Ectodermal cell (in vitro differentiated cells): ENCODE data around the gene SKA2.

ENCODE experiments used
- H3K27ac ChIP-seq: 2 replicates; pipeline ENCODE4 v1.7.0; 2013; ENCODE audit warnings: mild to moderate bottlenecking, low read depth, low read length; ENCODE audit not compliant: insufficient read depth, poor library complexity, severe bottlenecking
- H3K27me3 ChIP-seq: 2 replicates; pipeline ENCODE4 v1.7.0; 2013; ENCODE audit warnings: mild to moderate bottlenecking, low read length; ENCODE audit not compliant: insufficient read depth, control insufficient read depth, poor library complexity, severe bottlenecking
- H3K36me3 ChIP-seq: one replicate; pipeline ENCODE4 v1.7.0; 2013; ENCODE audit warnings: low read length; ENCODE audit not compliant: control insufficient read depth, insufficient read depth
- H3K4me1 ChIP-seq: one replicate; pipeline ENCODE4 v1.7.0; 2013; ENCODE audit warnings: low read length; ENCODE audit not compliant: control insufficient read depth, insufficient read depth
- H3K4me3 ChIP-seq: 2 replicates; pipeline ENCODE4 v1.7.0; 2013; ENCODE audit warnings: low read depth, low read length, control low read depth; ENCODE audit not compliant: insufficient read depth
- H3K9me3 ChIP-seq: 2 replicates; pipeline ENCODE4 v1.7.0; 2013; ENCODE audit warnings: mild to moderate bottlenecking, low read length, moderate library complexity; ENCODE audit not compliant: control insufficient read depth
- WGBS, 2 experiments: methylation state at CpG; one replicate each; pipeline ENCODE4 v1.1.7; 2013; ENCODE audit warnings: missing lambda C conversion rate in 2 of 2; 5-methylcytosine and 5-hydroxymethylcytosine counted together

The SKA2 gene

DNA sequence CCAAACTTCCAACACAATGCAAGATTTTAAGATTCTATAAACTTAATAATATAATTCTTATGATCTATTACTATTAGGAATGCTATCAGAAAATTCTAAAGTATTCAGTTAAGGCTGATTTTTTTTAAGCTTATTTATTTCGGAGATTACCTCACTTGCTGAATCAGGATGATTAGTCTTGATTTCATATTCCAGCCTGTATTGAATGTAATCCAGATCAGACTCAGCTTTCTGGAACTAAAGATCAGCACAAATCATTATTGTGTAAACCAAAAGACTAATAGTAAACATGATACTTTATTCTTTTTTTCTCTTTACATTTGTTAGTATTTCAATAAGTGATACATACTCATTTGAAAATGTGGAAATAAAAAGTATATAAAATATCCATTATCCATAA is 23.9 kb downstream of the SKA2 start:
- peaks cover 8% of the 10 kb centered on the region for H3K36me3 ChIP-seq
- no peak overlapping the region for H3K4me3 ChIP-seq
- no peak overlapping the region for H3K27ac ChIP-seq
- 100% methylated on average over 1 of the region's 1 CpG for WGBS, 2 experiments
- H3K4me1 ChIP-seq: no peaks in the 10 kb centered on the region
- no peaks in the 10 kb centered on the region for H3K9me3 ChIP-seq
- H3K27me3 ChIP-seq: no peaks in the 10 kb centered on the region

DNA sequence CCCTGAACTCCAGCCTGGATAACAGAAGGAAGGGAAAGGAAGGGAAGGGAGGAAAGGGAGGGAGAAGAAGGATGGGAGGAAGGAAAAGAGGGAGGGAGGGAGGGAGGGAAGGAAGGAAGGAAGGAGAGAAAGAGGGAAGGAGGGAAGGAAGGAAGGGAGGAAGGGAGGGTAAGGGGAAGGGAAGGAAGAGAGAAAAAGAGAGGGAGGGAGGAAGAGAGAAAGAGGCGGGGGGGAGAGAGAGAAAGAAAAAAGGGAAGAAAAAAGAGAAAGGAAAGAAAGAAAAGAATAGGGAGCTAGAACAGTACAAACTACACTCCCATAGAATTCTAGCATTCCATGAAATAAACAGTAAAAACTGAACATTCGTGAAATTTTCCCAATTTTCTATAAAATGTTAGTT is 25.2 kb downstream of the SKA2 start:
- Histone ChIP-seq H3K9me3 (no peaks in the 10 kb centered on the region), H3K27me3 (no peaks in the 10 kb centered on the region), H3K4me3 (no peak overlapping the region), H3K4me1 (no peaks in the 10 kb centered on the region), H3K27ac (no peak overlapping the region), H3K36me3 (peaks cover 8% of the 10 kb centered on the region)
- 80 to 93% methylated on average over 1 to 2 of the region's 2 CpGs for WGBS, 2 experiments

DNA sequence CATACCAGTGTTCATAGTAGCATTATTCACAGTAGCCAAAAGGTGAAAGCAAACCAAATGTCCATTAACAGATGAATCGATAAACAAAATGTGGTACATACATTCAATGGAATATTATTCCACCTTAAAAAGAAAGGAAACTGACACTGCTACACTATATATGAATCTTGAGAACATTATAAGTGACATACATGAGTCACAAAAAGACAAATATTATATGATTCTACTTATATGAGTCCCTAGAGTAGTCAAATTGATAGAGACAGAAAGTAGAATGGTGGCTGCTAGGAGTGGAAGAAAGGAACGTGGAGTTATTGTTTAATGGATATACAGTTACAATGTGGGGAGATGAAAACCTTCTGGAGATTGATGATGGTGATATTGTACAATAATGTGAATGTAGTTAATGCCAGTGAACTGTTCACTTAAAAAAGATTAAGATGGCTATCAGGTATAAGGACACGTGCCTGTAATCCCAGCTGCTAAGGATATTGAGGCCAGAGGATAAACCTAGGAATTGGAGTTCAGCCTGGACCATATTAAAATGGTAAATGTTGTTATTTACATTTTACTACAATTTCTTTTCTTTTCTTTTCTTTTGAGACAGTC is 28.1 kb downstream of the SKA2 start:
- no peak overlapping the region for H3K27ac ChIP-seq
- H3K4me1 ChIP-seq: no peaks in the 10 kb centered on the region
- no peak overlapping the region for H3K4me3 ChIP-seq
- H3K27me3 ChIP-seq: no peaks in the 10 kb centered on the region
- H3K9me3 ChIP-seq: no peaks in the 10 kb centered on the region
- 75 to 76% methylated on average over 2 to 3 of the region's 3 CpGs for WGBS, 2 experiments
- peaks cover 9% of the 10 kb centered on the region for H3K36me3 ChIP-seq

DNA sequence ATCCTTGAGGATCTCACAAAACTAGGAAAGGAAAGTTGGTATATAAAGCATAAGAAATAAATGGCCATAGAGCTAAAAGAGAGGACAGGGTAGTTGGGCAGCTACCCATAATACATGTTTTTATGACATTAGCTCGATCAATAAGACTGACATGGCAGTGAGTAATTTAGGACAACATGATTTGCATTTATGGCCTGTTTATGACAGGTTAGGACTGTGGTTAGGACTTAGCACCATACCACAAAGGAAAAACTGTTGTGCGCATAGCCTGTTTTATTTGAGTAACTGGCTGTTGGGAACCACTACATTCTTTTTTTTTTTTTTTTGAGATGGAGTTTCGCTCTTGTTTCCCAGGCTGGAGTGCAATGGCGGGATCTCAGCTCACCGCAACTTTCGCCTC is 30.3 kb downstream of the SKA2 start:
- Histone ChIP-seq H3K4me3 (no peak overlapping the region), H3K9me3 (no peaks in the 10 kb centered on the region)
- 89 to 91% methylated on average over 6 of the region's 6 CpGs for WGBS, 2 experiments

DNA sequence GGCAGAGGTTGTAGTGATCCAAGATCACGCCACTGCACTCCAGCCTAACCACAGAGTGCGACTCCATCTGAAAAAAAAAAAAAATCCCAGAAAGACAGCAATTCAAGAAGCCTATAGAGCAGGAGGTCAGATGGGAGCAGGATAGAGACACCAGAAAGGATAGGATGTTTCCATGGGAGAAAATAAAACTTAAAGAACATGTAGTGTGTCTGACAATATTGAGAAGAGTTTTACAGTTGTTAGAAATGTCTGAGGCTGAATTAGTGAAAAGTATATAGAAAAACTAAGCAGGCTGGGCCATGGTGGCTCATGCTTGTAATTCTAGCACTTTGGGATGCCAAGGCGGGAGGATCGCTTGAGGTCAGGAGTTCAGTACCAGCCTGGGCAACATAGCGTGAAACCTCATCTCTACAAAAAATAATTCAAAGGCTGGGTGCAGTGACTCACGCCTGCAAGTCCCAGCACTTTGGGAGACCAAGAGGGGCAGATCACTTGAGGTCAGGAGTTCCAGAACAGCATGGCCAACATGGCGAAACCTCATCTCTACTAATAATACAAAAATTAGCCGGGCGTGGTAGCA is 33.0 kb downstream of the SKA2 start:
- no peaks in the 10 kb centered on the region for H3K9me3 ChIP-seq

More for the DNA sequence above, 30.3 kb downstream of the SKA2 start:
- Histone ChIP-seq H3K4me1 (no peaks in the 10 kb centered on the region), H3K36me3 (peaks cover 11% of the 10 kb centered on the region), H3K27ac (no peak overlapping the region), H3K27me3 (no peaks in the 10 kb centered on the region)

DNA sequence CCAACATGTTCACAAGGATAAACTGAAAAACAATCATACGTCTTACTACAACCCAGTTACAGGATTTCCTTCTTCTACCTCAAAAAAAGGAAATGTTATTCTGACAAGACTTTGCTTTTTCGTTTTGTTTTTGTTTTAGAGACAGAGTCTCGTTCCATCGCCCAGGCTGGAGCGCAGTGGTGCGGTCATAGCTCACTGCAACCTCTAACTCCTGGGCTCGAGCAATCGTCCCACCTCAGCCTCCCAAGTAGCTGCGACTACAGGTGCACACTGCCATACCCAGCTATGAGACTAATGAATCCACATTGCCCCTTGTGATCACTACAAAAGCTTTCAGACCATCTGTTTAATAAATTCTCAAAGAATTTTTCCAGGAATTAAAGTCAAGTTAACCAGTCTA is 39.5 kb downstream of the SKA2 start:
- Histone ChIP-seq H3K27ac (no peak overlapping the region), H3K27me3 (no peaks in the 10 kb centered on the region), H3K4me1 (no peaks in the 10 kb centered on the region), H3K36me3 (peaks cover 24% of the 10 kb centered on the region), H3K9me3 (no peaks in the 10 kb centered on the region), H3K4me3 (no peak overlapping the region)
- 94 to 95% methylated on average over 9 of the region's 9 CpGs for WGBS, 2 experiments

More for the DNA sequence above, 33.0 kb downstream of the SKA2 start:
- H3K27me3 ChIP-seq: no peaks in the 10 kb centered on the region
- H3K4me3 ChIP-seq: no peak overlapping the region
- no peak overlapping the region for H3K27ac ChIP-seq
- no peaks in the 10 kb centered on the region for H3K4me1 ChIP-seq
- H3K36me3 ChIP-seq: peaks cover 12% of the 10 kb centered on the region
- WGBS, 2 experiments: 95 to 96% methylated on average over 8 to 9 of the region's 9 CpGs

DNA sequence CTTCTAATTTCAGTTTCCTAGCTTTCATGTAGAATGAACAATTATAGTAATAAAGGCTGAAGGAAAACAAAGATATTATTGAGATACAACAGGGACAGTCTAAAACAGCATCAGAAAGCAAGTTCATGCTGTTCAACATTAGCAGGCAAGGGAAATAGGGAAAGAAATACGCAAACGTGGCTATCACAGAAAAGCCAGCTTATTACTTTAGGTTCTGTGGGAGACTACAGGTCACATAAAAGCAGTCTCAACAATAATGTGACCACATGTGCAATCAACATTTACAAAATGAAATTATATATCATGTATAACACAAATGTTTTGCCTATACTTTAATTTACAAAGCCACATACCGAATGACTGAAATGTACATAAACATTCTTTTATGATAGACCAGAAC is 43.4 kb downstream of the SKA2 start:
- WGBS, 2 experiments: 89 to 93% methylated on average over 2 to 3 of the region's 3 CpGs
- Histone ChIP-seq H3K4me3 (no peak overlapping the region), H3K4me1 (no peaks in the 10 kb centered on the region), H3K9me3 (no peaks in the 10 kb centered on the region), H3K27me3 (no peaks in the 10 kb centered on the region), H3K27ac (no peak overlapping the region), H3K36me3 (peaks cover 11% of the 10 kb centered on the region)

DNA sequence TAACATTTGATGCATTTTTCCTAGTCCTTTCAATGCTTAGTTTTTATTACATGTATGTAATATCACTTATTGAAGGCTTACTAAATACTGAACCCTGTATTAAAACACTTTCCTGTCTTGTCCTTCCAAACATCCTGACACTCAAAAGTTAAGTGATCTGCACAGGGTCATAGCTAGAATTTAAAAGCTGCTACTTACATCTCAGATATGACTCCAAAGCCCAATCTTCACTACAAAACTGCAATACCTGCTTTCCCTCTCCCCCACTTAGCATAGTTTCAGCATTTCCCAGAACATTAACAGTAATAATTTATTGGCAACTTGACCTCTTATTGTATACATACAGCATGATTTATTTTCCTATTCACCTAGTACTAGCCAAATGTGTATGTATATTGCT is 44.0 kb downstream of the SKA2 start:
- peaks cover 9% of the 10 kb centered on the region for H3K36me3 ChIP-seq
- H3K27me3 ChIP-seq: no peaks in the 10 kb centered on the region
- H3K4me3 ChIP-seq: no peak overlapping the region
- H3K9me3 ChIP-seq: no peaks in the 10 kb centered on the region
- H3K4me1 ChIP-seq: no peaks in the 10 kb centered on the region
- H3K27ac ChIP-seq: no peak overlapping the region

DNA sequence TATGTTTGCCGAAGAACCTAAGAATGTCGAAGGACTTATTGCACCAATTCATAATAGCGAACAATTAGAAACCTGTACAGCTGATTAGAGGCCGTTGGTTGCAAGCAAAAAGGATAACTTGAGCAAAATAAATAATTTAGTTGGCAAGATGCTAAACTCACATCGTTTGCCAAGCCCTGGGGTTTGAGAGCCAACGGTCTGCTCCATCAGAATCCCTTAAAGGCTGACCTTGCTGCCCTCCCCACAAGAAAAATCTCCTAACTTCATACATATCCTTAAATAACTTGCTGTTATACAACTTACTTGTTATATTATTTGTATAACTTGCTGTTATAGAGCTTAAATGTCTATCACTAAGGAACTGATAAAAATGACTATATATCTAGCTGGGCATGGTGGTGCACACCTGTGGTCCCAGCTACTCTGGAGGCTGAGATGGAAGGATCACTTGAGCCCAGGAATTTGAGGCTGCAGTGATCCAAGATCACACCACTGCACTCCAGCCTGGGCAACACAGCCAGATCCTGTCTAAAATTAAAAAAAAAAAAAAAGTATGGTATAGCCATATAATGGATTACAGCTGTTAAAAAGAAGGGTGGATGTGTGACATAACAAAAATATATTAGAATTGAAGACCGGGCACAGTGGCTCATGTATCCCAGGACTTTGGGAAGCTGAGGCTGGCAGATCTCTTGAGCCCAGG is 46.4 kb downstream of the SKA2 start:
- Histone ChIP-seq H3K4me3 (no peak overlapping the region), H3K27me3 (no peaks in the 10 kb centered on the region), H3K36me3 (no peaks in the 10 kb centered on the region), H3K9me3 (no peaks in the 10 kb centered on the region), H3K27ac (no peak overlapping the region), H3K4me1 (no peaks in the 10 kb centered on the region)
- WGBS, 2 experiments: 93 to 98% methylated on average over 7 of the region's 7 CpGs

DNA sequence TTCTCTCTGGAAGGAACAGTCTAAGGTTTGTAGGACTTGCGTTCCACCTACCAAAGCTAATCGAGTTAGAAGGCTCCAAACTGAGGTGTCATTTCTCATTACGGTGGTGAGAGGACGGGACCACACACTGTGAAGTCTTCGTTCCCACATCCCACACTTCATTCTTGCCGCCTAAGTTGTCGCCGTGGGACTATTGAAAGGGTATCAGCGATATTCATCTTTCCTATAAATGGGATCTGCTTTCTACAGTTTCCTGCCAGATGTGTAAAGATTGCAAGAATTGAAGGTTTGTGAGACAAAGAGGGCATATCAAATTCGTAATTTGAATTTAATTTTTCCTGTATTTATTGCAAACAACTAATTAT is 47.7 kb downstream of the SKA2 start:
- 3 to 10% methylated on average over 9 of the region's 10 CpGs for WGBS, 2 experiments

More for the DNA sequence above, 47.7 kb downstream of the SKA2 start:
- Histone ChIP-seq H3K27ac (peak overlapping the region; percentile 85), H3K36me3 (no peaks in the 10 kb centered on the region), H3K9me3 (no peaks in the 10 kb centered on the region), H3K4me3 (peak overlapping the region; percentile 91), H3K4me1 (no peaks in the 10 kb centered on the region), H3K27me3 (no peaks in the 10 kb centered on the region)
